Choroid plexus epithelial cell (primary cell): ENCODE data around the gene PTN.

ENCODE experiments used
- DNase-seq: peaks from one replicate; pipeline ENCODE4 v3.0.0-alpha.2; 2010; ENCODE audit warnings: low read depth
- H3K4me3 ChIP-seq: 2 replicates; pipeline ENCODE4 v1.5.1; 2011; ENCODE audit warnings: low read depth, mild to moderate bottlenecking, control low read depth, low read length, moderate library complexity
- TF ChIP-seq, protein P1 (sequence below): conservative IDR thresholded peaks from 2 replicates; pipeline ENCODE4 v1.5.1; 2011; ENCODE audit warnings: low read depth, mild to moderate bottlenecking, control low read depth, inconsistent platforms, low read length, moderate library complexity

The PTN gene

DNA sequence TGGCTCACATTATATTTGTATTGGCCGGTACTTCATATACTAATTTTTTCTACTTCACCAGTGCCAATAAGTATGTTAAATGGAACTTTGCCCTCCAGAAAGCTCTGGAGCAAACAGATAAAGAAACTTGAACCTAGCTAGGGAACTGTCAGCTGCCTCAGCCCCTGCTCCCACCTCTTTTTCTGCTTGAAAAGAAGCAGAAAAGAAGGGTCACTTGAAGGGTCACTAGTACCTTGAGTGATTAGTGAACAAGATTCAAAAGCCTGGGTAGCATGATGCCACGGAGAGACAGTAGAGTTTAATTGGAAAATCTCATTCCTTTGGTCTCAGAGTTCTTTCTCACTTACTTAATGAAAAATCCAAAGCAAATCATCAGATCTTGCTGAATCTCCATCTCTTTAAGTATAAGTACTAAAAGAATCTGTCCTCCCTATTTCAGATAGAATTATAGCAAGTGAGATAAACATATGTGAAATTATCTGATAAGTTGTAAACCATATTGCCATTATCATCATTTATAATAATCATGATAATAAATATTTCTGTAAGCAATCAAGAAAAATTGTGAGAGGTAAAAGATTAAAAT lies 47.7 kb downstream of the PTN start:
- DNase-seq = no peak
- TF ChIP-seq, protein P1, sequence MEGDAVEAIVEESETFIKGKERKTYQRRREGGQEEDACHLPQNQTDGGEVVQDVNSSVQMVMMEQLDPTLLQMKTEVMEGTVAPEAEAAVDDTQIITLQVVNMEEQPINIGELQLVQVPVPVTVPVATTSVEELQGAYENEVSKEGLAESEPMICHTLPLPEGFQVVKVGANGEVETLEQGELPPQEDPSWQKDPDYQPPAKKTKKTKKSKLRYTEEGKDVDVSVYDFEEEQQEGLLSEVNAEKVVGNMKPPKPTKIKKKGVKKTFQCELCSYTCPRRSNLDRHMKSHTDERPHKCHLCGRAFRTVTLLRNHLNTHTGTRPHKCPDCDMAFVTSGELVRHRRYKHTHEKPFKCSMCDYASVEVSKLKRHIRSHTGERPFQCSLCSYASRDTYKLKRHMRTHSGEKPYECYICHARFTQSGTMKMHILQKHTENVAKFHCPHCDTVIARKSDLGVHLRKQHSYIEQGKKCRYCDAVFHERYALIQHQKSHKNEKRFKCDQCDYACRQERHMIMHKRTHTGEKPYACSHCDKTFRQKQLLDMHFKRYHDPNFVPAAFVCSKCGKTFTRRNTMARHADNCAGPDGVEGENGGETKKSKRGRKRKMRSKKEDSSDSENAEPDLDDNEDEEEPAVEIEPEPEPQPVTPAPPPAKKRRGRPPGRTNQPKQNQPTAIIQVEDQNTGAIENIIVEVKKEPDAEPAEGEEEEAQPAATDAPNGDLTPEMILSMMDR = no peak

DNA sequence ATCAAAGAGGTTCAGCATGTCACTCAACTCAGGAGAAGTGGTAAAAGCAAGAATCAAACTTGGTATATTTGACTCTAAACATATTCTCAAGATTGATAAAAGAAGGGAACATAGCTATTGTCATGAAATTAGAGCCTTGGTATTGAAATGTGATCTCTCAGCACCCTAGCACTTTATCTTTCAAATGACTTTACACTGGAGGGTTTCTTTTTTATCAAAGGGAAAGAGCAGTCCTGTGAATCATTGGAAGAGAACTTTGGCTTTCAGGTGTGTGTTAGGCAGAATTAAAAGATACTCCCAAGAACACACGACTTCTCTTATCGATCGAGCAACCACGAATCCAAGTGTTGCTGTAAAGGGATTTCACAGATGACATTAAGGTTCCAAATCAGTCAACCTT lies 54.4 kb downstream of the PTN start:
- DNase-seq = no peak
- TF ChIP-seq, protein P1 = no peak
- H3K4me3 ChIP-seq = no peak overlapping the region

More for the DNA sequence above, 47.7 kb downstream of the PTN start:
- no peak overlapping the region for H3K4me3 ChIP-seq

DNA sequence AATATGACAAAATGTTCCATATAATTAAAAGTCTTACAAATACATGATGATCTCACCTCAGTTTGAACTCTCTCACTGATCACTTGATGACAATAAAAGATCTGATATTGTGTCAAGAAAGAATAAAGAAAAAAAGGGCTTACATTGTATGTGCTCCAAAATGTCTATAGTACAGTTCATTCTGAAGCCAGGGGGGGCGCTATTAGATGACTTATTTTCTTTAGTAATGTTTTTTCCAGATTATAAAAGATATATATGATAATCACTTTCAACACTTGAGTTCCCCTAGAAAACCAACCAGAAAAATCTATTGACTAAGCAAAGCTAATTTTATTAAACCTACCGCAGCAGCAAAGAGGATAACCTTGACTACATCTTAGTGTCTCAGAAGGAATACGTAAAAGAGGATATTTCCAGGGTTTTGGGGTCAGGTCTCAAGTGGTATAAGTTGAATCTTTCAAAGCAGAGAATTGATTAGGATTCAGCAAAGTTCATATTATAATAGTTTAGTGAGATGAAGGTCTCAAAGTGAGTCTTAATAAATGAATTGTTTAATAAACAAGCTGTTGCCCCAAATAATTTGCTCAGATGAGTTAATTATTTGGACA lies 55.8 kb downstream of the PTN start:
- H3K4me3 ChIP-seq = no peak overlapping the region
- DNase-seq = peak; percentile 40
- TF ChIP-seq, protein P1 = peak; percentile 43

DNA sequence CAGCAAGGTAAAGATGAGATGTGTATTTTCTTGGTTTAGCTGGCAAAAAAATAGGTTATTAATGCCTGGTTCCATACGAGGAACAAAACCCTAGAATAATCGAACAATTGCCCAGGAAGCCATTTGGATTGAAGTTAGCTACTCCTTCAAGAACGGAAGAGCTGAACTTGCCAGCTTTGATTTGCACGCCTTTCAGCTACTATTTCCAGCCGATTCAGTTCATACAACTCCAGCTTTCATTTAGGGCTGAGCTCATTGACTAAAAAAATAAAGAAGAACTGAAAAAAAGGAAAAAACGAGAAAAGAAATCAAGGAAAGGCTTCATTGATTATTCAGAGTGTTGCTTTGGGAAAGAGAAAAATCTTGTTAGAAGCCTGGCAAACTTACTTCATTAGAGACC lies 60.4 kb downstream of the PTN start:
- DNase-seq = no peak
- TF ChIP-seq, protein P1 = no peak
- no peak overlapping the region for H3K4me3 ChIP-seq

DNA sequence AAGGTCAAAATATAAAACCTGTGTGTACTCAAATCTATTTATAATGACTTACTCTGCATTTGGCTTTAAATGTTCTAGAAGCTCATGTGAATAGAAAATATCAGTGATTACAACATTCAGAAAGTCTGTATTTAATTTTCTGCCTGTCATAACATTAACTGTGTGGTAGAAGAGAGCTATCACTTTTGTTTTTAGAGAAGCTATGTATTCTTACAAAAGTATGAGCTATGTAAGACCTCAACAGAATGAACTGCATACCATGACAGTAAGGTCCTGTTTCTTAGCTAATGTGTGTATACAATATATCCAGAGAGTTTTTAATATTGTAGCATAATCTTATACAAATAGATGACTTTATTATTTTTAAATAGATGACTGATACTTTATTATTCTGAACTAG lies 61.5 kb downstream of the PTN start:
- no peak for DNase-seq
- TF ChIP-seq, protein P1 = no peak
- no peak overlapping the region for H3K4me3 ChIP-seq

DNA sequence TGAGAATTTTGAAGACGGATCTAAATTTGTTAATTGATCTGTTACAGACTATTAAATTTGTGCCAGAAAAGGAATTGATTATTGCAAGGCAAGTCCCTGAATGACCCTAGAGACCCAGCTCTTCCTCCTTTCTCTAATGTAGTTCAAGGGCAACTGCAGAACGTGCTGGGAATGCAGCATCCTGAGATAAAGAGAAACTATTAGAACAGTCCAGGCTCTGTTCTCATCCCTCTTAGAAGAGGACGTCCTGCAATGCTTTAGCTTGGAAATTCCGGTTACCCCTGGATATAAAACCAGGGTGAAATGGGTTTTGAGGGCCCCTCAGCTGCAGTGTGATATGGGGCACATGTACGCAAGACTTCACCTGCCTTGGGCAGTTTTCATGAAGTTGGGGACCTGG lies 67.3 kb downstream of the PTN start:
- DNase-seq = no peak
- H3K4me3 ChIP-seq = no peak overlapping the region
- TF ChIP-seq, protein P1 = no peak

DNA sequence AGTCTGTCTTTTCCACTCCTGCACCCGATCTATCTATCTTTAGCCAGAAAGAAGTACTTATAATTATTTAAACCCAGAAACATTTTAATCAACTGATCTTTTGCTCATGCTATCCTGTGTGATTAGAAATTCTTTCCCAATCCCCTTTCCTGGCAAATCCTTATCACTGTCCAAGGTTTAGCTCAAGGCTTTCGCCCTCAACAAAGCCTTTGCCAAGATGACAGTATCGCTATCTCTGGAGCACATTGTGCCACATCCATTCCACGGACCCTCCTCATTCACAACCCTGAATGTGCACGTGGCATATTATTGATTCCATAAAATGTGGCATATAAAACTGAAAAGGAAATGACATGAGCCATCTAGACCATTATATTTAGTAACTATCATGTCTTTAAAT lies 71.3 kb downstream of the PTN start:
- no peak for DNase-seq
- TF ChIP-seq, protein P1 = no peak
- H3K4me3 ChIP-seq = no peak overlapping the region
